Activated T-helper 1 cell treated with anti-CD3 and anti-CD28 coated beads, Interleukin-2, amount 50 U/mL, for 16 hours (primary cell): ENCODE results near the gene LCE7A.

Experiments
- DNase-seq, 2 donors: peaks; one replicate each; pipeline ENCODE4 v3.0.0-alpha.2; 2020; ENCODE audit warnings: low read depth in 1 of 2, low spot score in 1 of 2

Gene LCE7A

GRCh38 chr1:152859696-152860095 is at the start of gene LCE7A:
TSS of gene LCE7A (plus strand) at chr1:152859996. CDS start at chr1:152860698, 702 bp downstream.
- no peak for DNase-seq

DNA sequence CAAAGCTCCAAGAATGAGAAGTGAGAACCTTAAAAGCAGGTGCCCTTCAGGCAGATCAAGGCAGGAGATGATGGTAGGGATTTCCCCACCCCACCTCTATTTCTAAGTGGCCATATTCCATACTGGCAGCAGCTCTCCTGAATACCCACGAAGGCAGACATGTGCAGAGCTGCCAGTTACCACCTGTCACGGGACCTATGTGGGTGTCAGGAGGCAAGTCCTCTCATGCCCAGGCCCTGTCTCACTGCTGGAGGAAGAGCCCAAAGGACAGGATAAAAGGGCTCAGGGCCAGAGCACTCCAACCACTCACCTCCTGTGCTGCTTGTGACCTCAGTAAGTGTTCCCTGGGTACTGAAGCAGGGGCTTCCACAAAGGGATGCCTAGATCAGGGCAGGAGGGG is 48.7 kb upstream of the LCE7A start:
- no peak for DNase-seq

GRCh38 chr1:152811671-152812070 is 48.1 kb upstream of the LCE7A start, which contains the start of gene LCE1B:
TSS of gene LCE1B (plus strand) at chr1:152811971. CDS start at chr1:152812447, 476 bp downstream.
- no peak for DNase-seq

- DNase-seq = no peak
These were observed 42.5 kb upstream of the LCE7A start for GRCh38 chr1:152817309-152817708.

DNA sequence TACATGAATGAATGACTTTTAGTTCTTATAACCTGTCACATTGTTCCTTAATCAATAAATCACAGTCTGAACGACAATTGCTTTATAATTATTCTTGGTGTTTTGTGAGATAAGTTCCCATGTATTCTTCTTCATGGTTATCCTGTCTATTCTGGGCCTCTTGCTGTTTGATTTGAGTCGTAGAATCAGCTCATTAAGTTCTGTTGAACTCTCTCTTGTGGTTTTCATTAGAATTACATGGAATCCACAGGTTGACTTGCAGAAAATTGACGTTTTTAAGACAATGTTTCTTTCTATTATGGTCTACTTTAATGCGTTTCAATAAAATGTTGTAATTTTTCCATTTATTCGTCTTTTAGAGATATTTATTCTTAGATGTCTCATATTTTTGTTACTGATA is 36.5 kb upstream of the LCE7A start:
- no peak for DNase-seq

- DNase-seq = no peak
These were observed 34.8 kb upstream of the LCE7A start for GRCh38 chr1:152824964-152825363.

GRCh38 chr1:152827173-152827572 is 32.6 kb upstream of the LCE7A start, which contains the start of gene LCE1A:
TSS of gene LCE1A (plus strand) at chr1:152827473. CDS start at chr1:152827473, 0 bp downstream.
- DNase-seq = no peak

DNA sequence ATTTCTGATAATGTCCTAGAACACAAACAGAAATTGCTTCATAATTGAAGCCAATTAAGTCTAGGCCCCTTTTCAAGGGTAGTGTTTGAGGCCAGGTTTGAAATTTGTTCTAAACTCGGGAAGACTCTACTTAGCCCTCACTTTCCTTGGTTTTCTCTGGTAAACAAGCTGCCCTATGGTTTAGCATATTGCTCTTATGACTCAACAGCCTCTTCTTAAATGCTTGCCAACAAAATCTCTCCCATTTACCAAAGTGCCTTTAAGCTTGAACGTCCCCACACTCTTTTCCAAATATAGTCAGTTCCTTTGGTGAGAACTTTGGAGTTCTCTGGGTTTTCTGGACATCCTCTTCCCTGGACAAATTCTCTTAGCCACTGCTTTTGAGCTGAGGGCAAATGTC is 22.9 kb upstream of the LCE7A start:
- DNase-seq = no peak

GRCh38 chr1:152842556-152842955 is 17.2 kb upstream of the LCE7A start, which contains the start of gene LCE6A:
TSS of gene LCE6A (plus strand) at chr1:152842856. CDS start at chr1:152843521, 665 bp downstream.
- DNase-seq = no peak

DNA sequence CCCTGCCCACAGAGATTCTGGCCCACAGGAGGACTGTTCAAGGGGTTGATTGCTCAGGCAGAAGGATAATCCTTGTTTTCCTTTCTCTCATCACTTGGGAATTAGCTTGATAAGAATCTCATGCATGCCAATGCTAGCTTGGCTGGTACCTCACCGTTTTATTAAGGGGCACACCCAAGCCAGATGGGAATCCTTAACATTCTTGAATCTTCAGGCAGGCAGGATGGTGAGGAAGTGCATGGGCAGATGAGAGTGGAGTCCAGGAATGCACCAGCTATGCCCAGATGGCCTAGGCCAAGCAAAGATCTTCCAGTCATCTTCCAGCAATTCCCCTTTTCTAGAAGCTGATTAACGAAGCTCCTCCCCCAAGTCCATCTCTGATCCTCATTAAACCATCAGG is 4.1 kb upstream of the LCE7A start:
- no peak for DNase-seq

GRCh38 chr1:152858062-152858461 is 1.7 kb upstream of the LCE7A start:
- no peak for DNase-seq

- no peak for DNase-seq
These were observed 333 bp downstream of the LCE7A start for GRCh38 chr1:152860129-152860528.

DNA sequence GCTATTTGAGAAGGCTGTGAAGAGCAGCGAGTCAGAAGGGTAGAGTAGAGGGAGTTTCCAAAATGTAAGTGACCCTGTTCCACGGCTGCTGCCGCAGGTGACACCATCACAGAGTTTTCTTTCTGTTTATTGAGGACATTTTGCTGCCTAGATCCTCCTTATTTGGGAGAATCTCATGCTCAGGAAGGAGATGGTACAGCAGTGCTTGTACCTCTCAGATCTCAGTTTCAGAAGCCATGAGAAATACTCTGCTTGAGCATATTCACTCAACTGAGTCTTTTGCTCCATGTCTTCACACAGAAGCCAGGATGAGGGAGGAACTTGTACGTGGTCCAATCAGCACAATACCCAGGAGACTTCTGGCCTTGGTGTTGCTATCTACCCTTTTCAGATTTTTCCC is 1.6 kb downstream of the LCE7A start:
- DNase-seq = no peak

- DNase-seq = no peak
These were observed 4.6 kb downstream of the LCE7A start for GRCh38 chr1:152864443-152864842.

DNA sequence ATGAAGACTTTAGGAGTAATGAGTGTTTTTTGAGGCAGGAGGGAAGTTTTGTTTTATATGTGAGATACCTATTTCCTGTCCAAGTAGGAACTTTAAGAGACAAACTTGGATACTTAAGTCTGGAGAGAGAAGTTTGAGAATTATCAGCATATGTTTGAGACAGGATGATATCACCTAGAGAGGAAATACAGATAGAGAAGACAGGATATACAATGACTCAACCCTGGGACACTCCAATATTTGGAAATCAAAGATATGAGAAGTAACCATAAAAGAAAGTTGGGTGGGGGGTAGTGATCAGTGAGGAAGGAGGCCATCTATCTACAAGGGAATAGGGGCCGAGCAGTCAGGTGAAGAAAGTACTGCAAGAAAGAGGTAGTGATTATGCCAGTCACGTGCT is 6.5 kb downstream of the LCE7A start:
- DNase-seq = no peak

DNA sequence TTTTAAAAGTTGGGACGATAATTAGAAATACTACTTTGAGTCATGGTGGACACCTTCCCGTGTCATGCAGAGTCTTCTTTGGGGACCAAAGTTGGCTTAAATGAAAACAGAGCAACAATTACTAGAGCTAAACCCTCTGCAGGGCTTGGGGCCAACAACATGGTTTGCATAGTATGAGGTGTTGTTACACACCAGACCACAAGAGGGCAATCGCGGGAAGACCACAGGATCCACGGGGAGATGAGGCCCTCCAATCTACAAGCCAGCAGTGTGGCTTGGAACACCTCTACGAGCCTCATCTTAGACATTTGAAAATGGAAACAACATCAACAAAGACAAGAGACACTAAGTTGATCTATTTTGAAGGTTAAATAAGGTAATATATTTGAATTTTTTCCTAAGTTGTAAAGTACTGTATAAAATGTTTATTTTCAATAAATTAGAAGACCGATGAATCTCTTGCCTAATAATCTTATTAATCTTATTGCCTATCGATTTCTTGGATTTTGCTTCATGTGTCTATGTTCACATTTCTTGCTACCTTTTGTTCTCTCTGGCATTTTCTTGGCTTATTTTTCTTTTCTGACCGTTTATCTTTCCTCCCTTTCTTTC is 10.1 kb downstream of the LCE7A start:
- DNase-seq = peak; percentile 12 to 13

- no peak for DNase-seq
These were observed 11.3 kb downstream of the LCE7A start for GRCh38 chr1:152870831-152871730.

GRCh38 chr1:152871731-152872126 is 11.9 kb downstream of the LCE7A start:
- no peak for DNase-seq

DNA sequence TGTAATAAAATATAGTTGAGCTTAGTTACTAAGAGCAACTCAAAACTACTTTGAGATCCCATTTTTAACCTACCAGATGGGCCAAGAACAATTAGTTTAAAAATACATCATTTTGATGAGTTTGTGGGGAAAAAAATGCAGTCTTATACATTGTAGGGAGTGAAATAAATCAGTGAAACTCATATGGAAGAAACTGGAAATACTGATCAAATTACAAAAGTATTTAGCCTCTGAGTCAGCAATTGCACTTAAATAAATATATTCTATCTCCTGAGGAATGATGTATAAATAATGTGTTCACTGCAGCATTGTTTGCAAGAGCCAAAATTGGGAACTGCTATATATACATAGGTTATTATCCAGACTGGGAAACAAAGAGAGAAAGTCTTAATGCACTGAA is 13.7 kb downstream of the LCE7A start:
- no peak for DNase-seq

- no peak for DNase-seq
These were observed 17.0 kb downstream of the LCE7A start for GRCh38 chr1:152876827-152877226.

GRCh38 chr1:152878042-152878441 is 18.2 kb downstream of the LCE7A start, which contains the start of gene SMCP:
TSS of gene SMCP (plus strand) at chr1:152878322. CDS start at chr1:152884423, 6,101 bp downstream.
- DNase-seq = no peak

- no peak for DNase-seq
These were observed 19.9 kb downstream of the LCE7A start for GRCh38 chr1:152879559-152880198.
